GM18499 (cell line): ENCODE measurements around the gene ZNF425.
"Not testable (repeated sequence)": the region's sequence is repeated elsewhere in the genome, so short reads cannot be mapped to it uniquely, and the experiment has no call there.

Source experiments
- ATAC-seq: cut with Tn5 transposase; IDR thresholded peaks from one replicate; pipeline ENCODE4 v1.9.1; 2021; ENCODE audit warnings: moderate number of reproducible peaks; ENCODE audit not compliant: insufficient read depth, unreplicated experiment

Gene ZNF425

GRCh38 chr7:149125863-149126661 is at the start of gene ZNF425:
ZNF425 (minus strand) TSS chr7:149126324; CDS start chr7:149126213, 111 bp downstream.
- ATAC-seq = peak; percentile 36

GRCh38 chr7:149175150-149175549 is 49.0 kb upstream of the ZNF425 start:
- ATAC-seq = no peak

GRCh38 chr7:149172534-149172920 is 46.4 kb upstream of the ZNF425 start:
- ATAC-seq = no peak

GRCh38 chr7:149171892-149172533 is 45.9 kb upstream of the ZNF425 start:
- ATAC-seq = no peak

- no peak for ATAC-seq
Measured at GRCh38 chr7:149166630-149167352, 40.7 kb upstream of the ZNF425 start.

GRCh38 chr7:149166142-149166541 is 40.0 kb upstream of the ZNF425 start:
- no peak for ATAC-seq

- no peak for ATAC-seq
Measured at GRCh38 chr7:149161241-149161848, 35.2 kb upstream of the ZNF425 start.

GRCh38 chr7:149156898-149157297 is 30.8 kb upstream of the ZNF425 start:
- no peak for ATAC-seq

- no peak for ATAC-seq
Measured at GRCh38 chr7:149154056-149154455, 27.9 kb upstream of the ZNF425 start.

- no peak for ATAC-seq
Measured at GRCh38 chr7:149153346-149153745, 27.2 kb upstream of the ZNF425 start.

GRCh38 chr7:149150981-149151380 is 24.9 kb upstream of the ZNF425 start:
- no peak for ATAC-seq

- ATAC-seq = peak; percentile 11
Measured at GRCh38 chr7:149147752-149148653, 21.9 kb upstream of the ZNF425 start.

GRCh38 chr7:149147072-149147751 is 21.1 kb upstream of the ZNF425 start, which contains the start of gene ZNF398:
ZNF398 (plus strand) TSS chr7:149147453; CDS start chr7:149147743, 290 bp downstream.
- peak; percentile 47 for ATAC-seq

- ATAC-seq = no peak
Measured at GRCh38 chr7:149145031-149145845, 19.1 kb upstream of the ZNF425 start.

GRCh38 chr7:149144436-149144922 is 18.4 kb upstream of the ZNF425 start:
- not testable (repeated sequence) for ATAC-seq

- ATAC-seq = no peak
Measured at GRCh38 chr7:149141893-149142292, 15.8 kb upstream of the ZNF425 start.

- ATAC-seq = no peak
Measured at GRCh38 chr7:149140831-149141230, 14.7 kb upstream of the ZNF425 start.

GRCh38 chr7:149136118-149136517 is 10.0 kb upstream of the ZNF425 start:
- ATAC-seq = no peak
